HCT116 (cell line): Measurements from ENCODE around the gene CYGB. TPM values are rescaled to one million over a fixed set of nuclear protein-coding genes. Genes with fewer than 3 reads are reported as not detected.

ENCODE experiments used
- ATAC-seq: fragments of 200-7000 bp; cut with Tn5 transposase; 2 replicates; pipeline ENCODE4 v1.9.1; 2020; ENCODE audit warnings: mild to moderate bottlenecking, moderate library complexity
- BruUV-seq: library from RNA; stranded (reverse); fragments of 400-500 nt; replicated peaks from 2 replicates; lab custom pipeline; 2021; lab: Mats Ljungman, UMichigan
- CTCF ChIA-PET: fragments of 300-600 bp; sonication (Branson Sonifier 250); formaldehyde crosslinking; loops from one replicate; lab custom pipeline; 2021; ENCODE audit warnings: antibody characterized with exemption; lab: Charles Lee
- POLR2A ChIA-PET: fragments of 300-600, 350-600 bp; sonication (Branson Sonifier 250); formaldehyde crosslinking; loops from one replicate; lab custom pipeline; 2021; ENCODE audit warnings: antibody characterized with exemption; lab: Charles Lee
- RAD21 ChIA-PET, 2 experiments: fragments of 300-600 bp; sonication (Branson Sonifier 250); formaldehyde crosslinking; loops; one replicate each; lab custom pipeline; 2023; ENCODE audit warnings: low total read pairs in 2 of 2; ENCODE audit not compliant: uncharacterized antibody in 2 of 2, unreplicated experiment in 2 of 2, low non-redundant PET in 1 of 2; lab: Charles Lee
- DNase-seq: peaks from one replicate; pipeline ENCODE4 v3.0.0-alpha.2; 2010; ENCODE audit warnings: low read depth, low spot score
- H2AFZ ChIP-seq: fragments of 200-600 bp; shearing (Covaris generic), sonication (generic); 2 replicates; pipeline ENCODE4 v1.6.1; 2017; ENCODE audit warnings: low read depth, mixed run types, mixed read lengths, antibody characterized with exemption, low read length; ENCODE audit not compliant: poor library complexity, severe bottlenecking
- H3K27ac ChIP-seq: 2 replicates; pipeline ENCODE4 v1.5.1; 2012; ENCODE audit warnings: low read depth, low read length
- H3K27me3 ChIP-seq: fragments of 200-600 bp; sonication (generic); 2 replicates; pipeline ENCODE4 v1.6.1; 2016; ENCODE audit warnings: mixed run types, low read length, mixed read lengths; ENCODE audit not compliant: insufficient read depth
- H3K36me3 ChIP-seq, 2 experiments: fragments of 200-500 bp in 1 of 2; fragments of 200-600 bp in 1 of 2; sonication (Bioruptor generic) in 1 of 2; sonication (generic) in 1 of 2; 2 replicates each; pipeline versions ENCODE4 v1.5.1 to v1.6.1; 2014 to 2016; ENCODE audit warnings: low read length in 2 of 2, inconsistent platforms in 1 of 2, mixed read lengths in 1 of 2, mixed run types in 1 of 2; ENCODE audit not compliant: insufficient read depth in 2 of 2, control insufficient read depth in 1 of 2
- H3K4me1 ChIP-seq, 2 experiments: fragments of 200-600 bp in 1 of 2; sonication (generic) in 1 of 2; 2 replicates each; pipeline versions ENCODE4 v1.5.1 to v1.6.1; 2012 to 2017; ENCODE audit warnings: low read length in 2 of 2, inconsistent platforms in 1 of 2, mild to moderate bottlenecking in 1 of 2, mixed read lengths in 1 of 2, mixed run types in 1 of 2, moderate library complexity in 1 of 2; ENCODE audit not compliant: insufficient read depth in 2 of 2, control insufficient read depth in 1 of 2
- H3K4me2 ChIP-seq: fragments of 200-600 bp; sonication (generic); 2 replicates; pipeline ENCODE4 v1.6.1; 2017; ENCODE audit warnings: mixed run types, low read length, mixed read lengths
- H3K4me3 ChIP-seq, 2 experiments: fragments of 200-600 bp in 1 of 2; sonication (generic) in 1 of 2; replicated peaks in 1 of 2; 2 replicates each; pipeline ENCODE4 v1.5.1; 2011 to 2016; ENCODE audit warnings: low read length in 2 of 2, control low read depth in 1 of 2, low read depth in 1 of 2, mild to moderate bottlenecking in 1 of 2, mixed read lengths in 1 of 2, mixed run types in 1 of 2
- H3K79me2 ChIP-seq: fragments of 200-600 bp; sonication (generic); 2 replicates; pipeline ENCODE4 v1.6.1; 2017; ENCODE audit warnings: mild to moderate bottlenecking, mixed run types, low read length, moderate library complexity, mixed read lengths; ENCODE audit not compliant: insufficient read depth
- H3K9ac ChIP-seq: fragments of 200-600 bp; sonication (generic); 2 replicates; pipeline ENCODE4 v1.6.1; 2016; ENCODE audit warnings: low read length, mixed read lengths
- H3K9me2 ChIP-seq: fragments of 200-600 bp; sonication (generic), shearing (Covaris generic); 2 replicates; pipeline ENCODE4 v1.6.1; 2017; ENCODE audit warnings: mixed run types, mild to moderate bottlenecking, moderate library complexity; ENCODE audit not compliant: insufficient read depth
- H3K9me3 ChIP-seq, 2 experiments: fragments of 200-500 bp in 1 of 2; fragments of 200-600 bp in 1 of 2; sonication (Bioruptor generic) in 1 of 2; sonication (generic) in 1 of 2; 2 replicates each; pipeline ENCODE4 v1.6.1; 2014 to 2017; ENCODE audit warnings: low read length in 2 of 2, mixed read lengths in 2 of 2, inconsistent platforms in 1 of 2, low read depth in 1 of 2, mild to moderate bottlenecking in 1 of 2, mixed run types in 1 of 2, moderate library complexity in 1 of 2; ENCODE audit not compliant: control insufficient read depth in 1 of 2, insufficient read depth in 1 of 2
- H4K20me1 ChIP-seq: fragments of 200-600 bp; sonication (generic), shearing (Covaris generic); 2 replicates; pipeline ENCODE4 v1.6.1; 2017; ENCODE audit warnings: mixed run types, mild to moderate bottlenecking, moderate library complexity; ENCODE audit not compliant: insufficient read depth
- CBX3 ChIP-seq: IDR thresholded peaks from 2 replicates; pipeline ENCODE4 v1.6.1; 2012; ENCODE audit warnings: low read depth
- CEBPB ChIP-seq: IDR thresholded peaks from 2 replicates; pipeline ENCODE4 v1.6.1; 2012; ENCODE audit warnings: low read depth
- EGR1 ChIP-seq: IDR thresholded peaks from 2 replicates; pipeline ENCODE4 v1.6.1; 2012; ENCODE audit warnings: low read depth
- EZH2 ChIP-seq: fragments of 200-600 bp; sonication (generic); IDR thresholded peaks from 2 replicates; pipeline ENCODE4 v1.6.1; 2017; ENCODE audit warnings: antibody characterized with exemption, mixed run types
- EZH2phosphoT487 ChIP-seq: fragments of 200-600 bp; IDR thresholded peaks from 2 replicates; pipeline ENCODE4 v1.6.1; 2018; ENCODE audit warnings: antibody characterized with exemption, borderline replicate concordance
- FOSL1 ChIP-seq: IDR thresholded peaks from 2 replicates; pipeline ENCODE4 v1.6.1; 2012; ENCODE audit warnings: low read depth
- JUND ChIP-seq: IDR thresholded peaks from 2 replicates; pipeline ENCODE4 v1.6.1; 2012
- POLR2A ChIP-seq: IDR thresholded peaks from 2 replicates; pipeline ENCODE4 v1.7.0; 2011; ENCODE audit warnings: borderline replicate concordance; ENCODE audit not compliant: insufficient read depth, insufficient read length; ENCODE audit errors: extremely low read depth
- POLR2AphosphoS5 ChIP-seq: IDR thresholded peaks from 2 replicates; pipeline ENCODE4 v1.6.1; 2011; ENCODE audit warnings: mild to moderate bottlenecking, low read depth, low read length, moderate library complexity
- REST ChIP-seq: IDR thresholded peaks from 2 replicates; pipeline ENCODE4 v1.6.1; 2012; ENCODE audit warnings: low read depth
- SIN3A ChIP-seq: IDR thresholded peaks from 2 replicates; pipeline ENCODE4 v1.6.1; 2012; ENCODE audit warnings: low read depth
- SP1 ChIP-seq: IDR thresholded peaks from 2 replicates; pipeline ENCODE4 v1.6.1; 2012; ENCODE audit warnings: low read depth
- SRF ChIP-seq: IDR thresholded peaks from 2 replicates; pipeline ENCODE4 v1.6.1; 2012; ENCODE audit warnings: low read depth
- TCF7L2 ChIP-seq: IDR thresholded peaks from 2 replicates; pipeline ENCODE4 v1.7.0; 2011; ENCODE audit warnings: borderline replicate concordance, inconsistent platforms; ENCODE audit not compliant: insufficient read depth, insufficient read length; ENCODE audit errors: extremely low read depth
- ZFX ChIP-seq: fragments of 450-650 bp; IDR thresholded peaks from 2 replicates; pipeline ENCODE4 v1.6.1; 2017
- ZNF274 ChIP-seq: fragments of 200-500 bp; sonication (Bioruptor generic); IDR thresholded peaks from 2 replicates; pipeline ENCODE4 v1.6.1; 2014; ENCODE audit warnings: mild to moderate bottlenecking, low read depth, low read length, inconsistent platforms
- intact Hi-C: fragments of 100-400 bp; cut with micrococcal nuclease; formaldehyde crosslinking; loops from 2 replicates; pipeline ENCODE4 v1.10.0; 2022
- total RNA-seq: library from RNA; stranded (reverse); gene quantifications from one replicate; pipeline ENCODE4 v1.2.1, GENCODE V29; 2021; ENCODE audit not compliant: unreplicated experiment
- TF ChIP-seq, protein P1 (sequence below): IDR thresholded peaks from 2 replicates; pipeline ENCODE4 v1.6.1; 2012
- TF ChIP-seq, protein P2 (sequence below): IDR thresholded peaks from 2 replicates; pipeline ENCODE4 v1.6.1; 2012

The CYGB gene
- total RNA-seq, 1 experiment from 2014 or later: 0.66 TPM

DNA sequence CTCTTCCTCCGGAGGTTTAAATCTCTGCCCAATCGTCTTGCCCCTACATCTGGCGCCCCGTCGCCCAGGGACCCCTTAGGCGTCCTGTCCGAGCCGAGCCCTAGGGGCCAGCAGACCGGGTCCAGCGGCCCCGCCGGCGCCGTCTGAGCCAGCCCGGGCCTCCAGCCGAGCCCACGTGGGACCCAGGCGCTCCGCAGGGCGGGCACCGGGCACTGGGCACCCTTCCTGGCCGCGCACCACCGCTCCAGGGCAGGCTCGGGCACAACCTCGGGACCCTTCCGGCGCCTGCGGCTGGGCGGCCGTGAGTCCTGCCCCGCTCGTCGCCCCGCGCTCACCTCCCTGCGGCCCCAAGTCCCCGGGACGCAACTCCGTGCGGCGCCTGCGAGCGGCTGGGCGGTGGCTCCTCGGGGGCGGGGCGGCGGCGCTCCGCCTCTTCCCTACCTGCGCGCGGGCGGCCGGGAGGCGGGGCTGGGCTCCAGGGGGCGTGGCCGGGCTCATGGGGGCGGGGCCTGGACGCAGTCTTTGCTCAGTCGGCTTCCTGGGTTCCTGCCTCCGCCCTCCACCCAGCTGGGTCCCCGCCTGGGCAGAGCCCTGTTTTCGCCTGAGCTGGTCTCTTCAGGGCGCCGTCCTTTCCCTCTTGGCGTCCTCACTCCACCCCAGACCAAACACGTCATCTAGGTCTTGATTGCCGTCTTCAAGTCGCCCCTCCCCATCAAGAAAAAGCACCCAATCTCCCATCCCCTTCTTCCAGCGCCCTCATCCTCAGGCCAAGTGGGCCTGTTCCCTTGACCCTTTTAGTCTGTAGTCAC lies 36.3 kb downstream of the CYGB start, which contains the start of gene RHBDF2 (continued):
- TF ChIP-seq REST (no peak), EZH2phosphoT487 (no peak)

DNA sequence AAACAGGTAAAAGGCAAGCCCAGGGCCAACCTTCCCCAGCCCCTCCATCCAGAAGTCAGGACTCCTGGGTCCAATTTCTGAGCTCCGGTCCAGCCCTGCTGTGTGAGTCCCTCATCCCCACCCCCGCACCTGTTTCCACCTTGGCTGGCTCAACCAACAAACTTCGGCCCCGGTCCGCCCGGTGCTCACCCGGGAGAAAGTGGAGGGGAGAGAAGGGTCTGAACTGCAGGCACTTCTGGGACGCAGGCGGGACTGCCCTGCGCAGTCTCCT lies 36.8 kb downstream of the CYGB start:
- Histone ChIP-seq H3K9me3 (no peaks in the 10 kb centered on the region), H3K79me2 (peaks cover 53% of the 10 kb centered on the region), H3K9ac (peak overlapping the region; percentile 82), H3K27me3 (no peaks in the 10 kb centered on the region), H3K9me2 (no peaks in the 10 kb centered on the region), H3K27ac (peak overlapping the region; percentile 96), H2AFZ (no peak overlapping the region), H3K4me1 (peaks cover 32 to 39% of the 10 kb centered on the region in 2 experiments), H3K4me2 (peak overlapping the region; percentile 97), H4K20me1 (peaks cover 5% of the 10 kb centered on the region; the same call in 1 of the 2 replicates), H3K36me3 (no peaks in the 10 kb centered on the region; a peak in 1 of 4 replicates), H3K4me3 (peak overlapping the region; percentile 92 to 100)
- DNase-seq (no peak), ATAC-seq (no peak)
- ChIA-PET POLR2A (interaction anchor here (1.8 kb wide), 1 partner anchor 10 kb away, joined by 7 read pairs; no protein-coding TSS in a partner anchor), CTCF (interaction anchor here (2.2 kb wide), 1 partner anchor 42 kb away, joined by 12 read pairs; no protein-coding TSS in a partner anchor), RAD21 (no interaction called here)
- TF ChIP-seq POLR2AphosphoS5: no peak
- TF ChIP-seq REST: no peak
- TF ChIP-seq CBX3: no peak
- no peak for TF ChIP-seq FOSL1
- no peak for TF ChIP-seq ZNF274
- TF ChIP-seq SRF: no peak
- TF ChIP-seq TCF7L2: no peak
- no peak for TF ChIP-seq POLR2A
- TF ChIP-seq, protein P1, sequence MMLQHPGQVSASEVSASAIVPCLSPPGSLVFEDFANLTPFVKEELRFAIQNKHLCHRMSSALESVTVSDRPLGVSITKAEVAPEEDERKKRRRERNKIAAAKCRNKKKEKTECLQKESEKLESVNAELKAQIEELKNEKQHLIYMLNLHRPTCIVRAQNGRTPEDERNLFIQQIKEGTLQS: no peak
- no peak for TF ChIP-seq EZH2
- no peak for TF ChIP-seq SP1
- TF ChIP-seq JUND: no peak
- TF ChIP-seq ZFX: no peak
- no peak for TF ChIP-seq CEBPB
- TF ChIP-seq, protein P2, sequence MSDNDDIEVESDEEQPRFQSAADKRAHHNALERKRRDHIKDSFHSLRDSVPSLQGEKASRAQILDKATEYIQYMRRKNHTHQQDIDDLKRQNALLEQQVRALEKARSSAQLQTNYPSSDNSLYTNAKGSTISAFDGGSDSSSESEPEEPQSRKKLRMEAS: no peak
- TF ChIP-seq EGR1: no peak
- TF ChIP-seq EZH2phosphoT487: no peak
- no peak for TF ChIP-seq SIN3A
- no TSS peak for BruUV-seq
- intact Hi-C loops: loop anchor here (1.0 to 5.0 kb wide), 3 partner anchors 16 to 198 kb away; no protein-coding TSS in a partner anchor
